HG03280 (cell line): ENCODE data around the gene TRABD2A.

ENCODE experiments used
- ATAC-seq: cut with Tn5 transposase; IDR thresholded peaks from one replicate; pipeline ENCODE4 v1.9.1; 2021; ENCODE audit warnings: mild to moderate bottlenecking, moderate library complexity; ENCODE audit not compliant: unreplicated experiment

The TRABD2A gene

GRCh38 chr2:84855731-84856130 is 25.2 kb downstream of the TRABD2A start:
- no peak for ATAC-seq

GRCh38 chr2:84854850-84855249 is 26.0 kb downstream of the TRABD2A start:
- no peak for ATAC-seq

- no peak for ATAC-seq
These were observed 29.0 kb downstream of the TRABD2A start for GRCh38 chr2:84851876-84852275.

GRCh38 chr2:84850471-84850870 is 30.4 kb downstream of the TRABD2A start:
- ATAC-seq = no peak

- ATAC-seq = no peak
These were observed 31.5 kb downstream of the TRABD2A start for GRCh38 chr2:84849271-84849952.

GRCh38 chr2:84847326-84848050 is 33.4 kb downstream of the TRABD2A start:
- no peak for ATAC-seq

GRCh38 chr2:84846741-84847142 is 34.1 kb downstream of the TRABD2A start:
- no peak for ATAC-seq

- ATAC-seq = no peak
These were observed 34.7 kb downstream of the TRABD2A start for GRCh38 chr2:84846041-84846663.

- ATAC-seq = no peak
These were observed 36.7 kb downstream of the TRABD2A start for GRCh38 chr2:84844141-84844540.

GRCh38 chr2:84841577-84841976 is 39.3 kb downstream of the TRABD2A start:
- ATAC-seq = no peak

- ATAC-seq = no peak
These were observed 40.6 kb downstream of the TRABD2A start for GRCh38 chr2:84840306-84840705.

GRCh38 chr2:84839851-84840250 is 41.0 kb downstream of the TRABD2A start:
- no peak for ATAC-seq

GRCh38 chr2:84838434-84839145 is 42.3 kb downstream of the TRABD2A start:
- ATAC-seq = no peak

GRCh38 chr2:84836215-84836614 is 44.7 kb downstream of the TRABD2A start:
- no peak for ATAC-seq

- no peak for ATAC-seq
These were observed 47.3 kb downstream of the TRABD2A start for GRCh38 chr2:84833481-84834150.

- ATAC-seq = no peak
These were observed 48.0 kb downstream of the TRABD2A start for GRCh38 chr2:84832772-84833461.

GRCh38 chr2:84830758-84831500 is 50.0 kb downstream of the TRABD2A start:
- no peak for ATAC-seq

GRCh38 chr2:84830095-84830494 is 50.8 kb downstream of the TRABD2A start:
- no peak for ATAC-seq

- ATAC-seq = no peak
These were observed 51.2 kb downstream of the TRABD2A start for GRCh38 chr2:84829693-84830092.
